H1 (cell line): ENCODE data around the gene CASTOR1. TPM values are rescaled to one million over a fixed set of nuclear protein-coding genes. Genes with fewer than 3 reads are reported as not detected.

Experiments used
- CTCF ChIA-PET: fragments of 300-600 bp; sonication (Branson Sonifier 250); formaldehyde crosslinking; loops from one replicate; lab custom pipeline; 2021; ENCODE audit not compliant: partially characterized antibody; lab: Charles Lee
- POLR2A ChIA-PET: fragments of 300-600 bp; sonication (Branson Sonifier 250); formaldehyde crosslinking; loops from one replicate; lab custom pipeline; 2021; ENCODE audit warnings: inconsistent platforms; ENCODE audit not compliant: partially characterized antibody; lab: Charles Lee
- DNase-seq, 2 experiments: peaks; one replicate each; pipeline versions ENCODE4 v3.0.0 to v3.0.0-alpha.2; 2010 to 2022; ENCODE audit warnings: low spot score in 2 of 2, low read depth in 1 of 2, mixed read lengths in 1 of 2
- FAIRE-seq: peaks from 2 replicates; lab custom pipeline; 2011; peaks lifted over from hg19 to GRCh38; lab: Jason Lieb, UNC
- H2AFZ ChIP-seq: 2 replicates; pipeline ENCODE4 v1.8.1; 2012; ENCODE audit warnings: low read length, inconsistent platforms
- H2AK5ac ChIP-seq: 2 replicates; pipeline ENCODE4 v1.6.1; 2013; ENCODE audit warnings: low read depth, low read length
- H2BK120ac ChIP-seq: replicated peaks from 2 replicates; pipeline ENCODE3; 2013; ENCODE audit warnings: low read depth, low read length, inconsistent platforms
- H2BK12ac ChIP-seq: 2 replicates; pipeline ENCODE4 v1.6.1; 2013; ENCODE audit warnings: low read depth, low read length
- H2BK15ac ChIP-seq: 2 replicates; pipeline ENCODE4 v1.6.1; 2013; ENCODE audit warnings: low read length
- H2BK20ac ChIP-seq: 2 replicates; pipeline ENCODE4 v1.6.1; 2013; ENCODE audit warnings: low read length
- H2BK5ac ChIP-seq: 2 replicates; pipeline ENCODE4 v1.6.1; 2013; ENCODE audit warnings: low read depth, low read length
- H3K14ac ChIP-seq: 2 replicates; pipeline ENCODE4 v1.6.1; 2013; ENCODE audit warnings: inconsistent platforms; ENCODE audit not compliant: insufficient read length
- H3K18ac ChIP-seq: 2 replicates; pipeline ENCODE4 v1.6.1; 2013; ENCODE audit warnings: low read length; ENCODE audit errors: extremely low read depth
- H3K23ac ChIP-seq: 2 replicates; pipeline ENCODE4 v1.6.1; 2013; ENCODE audit warnings: inconsistent platforms; ENCODE audit not compliant: insufficient read length
- H3K23me2 ChIP-seq: 2 replicates; pipeline ENCODE4 v1.6.1; 2013; ENCODE audit warnings: low read depth, low read length
- H3K27ac ChIP-seq: 2 replicates; pipeline ENCODE4 v1.6.1; 2011; ENCODE audit warnings: low read depth, low read length, inconsistent platforms
- H3K27me3 ChIP-seq, 4 experiments: replicated peaks in 1 of 4; 1 replicate in 1 of 4; 2 replicates in 3 of 4; pipeline versions ENCODE4 v1.6.1 to v1.8.1; 2011 to 2013; ENCODE audit warnings: low read length in 3 of 4, mild to moderate bottlenecking in 3 of 4, inconsistent platforms in 2 of 4, mixed read lengths in 2 of 4, moderate library complexity in 1 of 4; ENCODE audit not compliant: control insufficient read depth in 3 of 4, insufficient read depth in 3 of 4; ENCODE audit errors: extremely low read depth in 1 of 4
- H3K36me3 ChIP-seq, 4 experiments: 2 replicates each; pipeline versions ENCODE4 v1.6.1 to v1.8.1; 2011 to 2013; ENCODE audit warnings: mild to moderate bottlenecking in 4 of 4, low read length in 3 of 4, moderate library complexity in 2 of 4, control low read depth in 1 of 4, inconsistent platforms in 1 of 4; ENCODE audit not compliant: insufficient read depth in 4 of 4, control insufficient read depth in 2 of 4
- H3K4ac ChIP-seq: replicated peaks from 2 replicates; pipeline ENCODE3; 2013; ENCODE audit warnings: low read length, low read depth, mixed read lengths, inconsistent platforms; ENCODE audit not compliant: insufficient read length
- H3K4me1 ChIP-seq, 4 experiments: replicated peaks in 1 of 4; 1 replicate in 1 of 4; 2 replicates in 3 of 4; pipeline versions ENCODE4 v1.6.1 to v1.8.1; 2011 to 2013; ENCODE audit warnings: low read length in 3 of 4, inconsistent platforms in 2 of 4, mixed read lengths in 1 of 4; ENCODE audit not compliant: insufficient read depth in 4 of 4, control insufficient read depth in 3 of 4
- H3K4me2 ChIP-seq, 2 experiments: 2 replicates each; pipeline versions ENCODE4 v1.6.1 to v1.8.1; 2011 to 2013; ENCODE audit warnings: low read depth in 2 of 2, low read length in 2 of 2, control low read depth in 1 of 2, inconsistent platforms in 1 of 2, mild to moderate bottlenecking in 1 of 2; ENCODE audit not compliant: insufficient read depth in 1 of 2
- H3K4me3 ChIP-seq, 4 experiments: fragments of 200-600, 300-600 bp in 1 of 4; sonication (generic), shearing (Covaris generic), sonication (Bioruptor Twin) in 1 of 4; 2 replicates each; pipeline versions ENCODE4 v1.5.1 to v1.8.1; 2011 to 2016; ENCODE audit warnings: low read length in 4 of 4, low read depth in 3 of 4, control low read depth in 2 of 4, inconsistent platforms in 2 of 4, mild to moderate bottlenecking in 2 of 4, mixed read lengths in 1 of 4, moderate library complexity in 1 of 4; ENCODE audit not compliant: insufficient read depth in 2 of 4; ENCODE audit errors: extremely low read depth in 1 of 4
- H3K56ac ChIP-seq: replicated peaks from 2 replicates; pipeline ENCODE3; 2013; ENCODE audit warnings: low read depth, mild to moderate bottlenecking, mixed read lengths, low read length, inconsistent platforms; ENCODE audit not compliant: insufficient read length
- H3K79me1 ChIP-seq: 2 replicates; pipeline ENCODE4 v1.6.1; 2013; ENCODE audit warnings: low read depth, low read length, control low read depth
- H3K79me2 ChIP-seq, 2 experiments: 2 replicates each; pipeline versions ENCODE4 v1.6.1 to v1.8.1; 2012 to 2013; ENCODE audit warnings: low read length in 2 of 2, mild to moderate bottlenecking in 2 of 2, inconsistent platforms in 1 of 2; ENCODE audit not compliant: insufficient read depth in 2 of 2, control insufficient read depth in 1 of 2
- H3K9ac ChIP-seq, 4 experiments: replicated peaks in 1 of 4; 1 replicate in 1 of 4; 2 replicates in 3 of 4; pipeline versions ENCODE4 v1.6.1 to v1.8.1; 2011 to 2013; ENCODE audit warnings: low read depth in 3 of 4, low read length in 3 of 4, control low read depth in 2 of 4, mild to moderate bottlenecking in 2 of 4, moderate library complexity in 2 of 4, inconsistent platforms in 1 of 4; ENCODE audit errors: extremely low read depth in 1 of 4
- H3K9me3 ChIP-seq, 2 experiments: 2 replicates each; pipeline versions ENCODE4 v1.6.1 to v1.8.1; 2012 to 2013; ENCODE audit warnings: mild to moderate bottlenecking in 2 of 2, moderate library complexity in 2 of 2, control low read depth in 1 of 2, inconsistent platforms in 1 of 2, low read depth in 1 of 2, low read length in 1 of 2, mixed read lengths in 1 of 2; ENCODE audit not compliant: insufficient read depth in 2 of 2
- H4K20me1 ChIP-seq, 2 experiments: replicated peaks in 1 of 2; 2 replicates each; pipeline versions ENCODE3 to v1.8.1; 2011 to 2013; ENCODE audit warnings: inconsistent platforms in 2 of 2, low read length in 2 of 2, mild to moderate bottlenecking in 1 of 2; ENCODE audit not compliant: insufficient read depth in 2 of 2, control insufficient read depth in 1 of 2
- H4K5ac ChIP-seq: 2 replicates; pipeline ENCODE4 v1.6.1; 2013; ENCODE audit warnings: low read length, low read depth, mixed read lengths, inconsistent platforms; ENCODE audit not compliant: insufficient read length
- H4K8ac ChIP-seq: 2 replicates; pipeline ENCODE4 v1.8.0; 2013; ENCODE audit warnings: mild to moderate bottlenecking, moderate library complexity, low read length, inconsistent platforms; ENCODE audit not compliant: insufficient read depth; ENCODE audit errors: extremely low read depth
- H4K91ac ChIP-seq: replicated peaks from 2 replicates; pipeline ENCODE3; 2013; ENCODE audit warnings: low read length, mixed read lengths, inconsistent platforms; ENCODE audit not compliant: insufficient read length
- BRCA1 ChIP-seq: IDR thresholded peaks from 2 replicates; pipeline ENCODE4 v1.6.1; 2012; ENCODE audit warnings: low read depth, low read length, improper control_type of control experiment
- CTCF ChIP-seq, 3 experiments: IDR thresholded peaks; 1 replicate in 2 of 3; 2 replicates in 1 of 3; pipeline versions ENCODE4 v1.5.1 to v1.6.1; 2011; ENCODE audit warnings: low read length in 3 of 3, mild to moderate bottlenecking in 3 of 3, inconsistent platforms in 2 of 3, low read depth in 1 of 3, moderate library complexity in 1 of 3; ENCODE audit not compliant: insufficient read depth in 1 of 3; ENCODE audit errors: control extremely low read depth in 1 of 3
- EP300 ChIP-seq, 2 experiments: IDR thresholded peaks; 1 replicate in 1 of 2; 2 replicates in 1 of 2; pipeline ENCODE4 v1.6.1; 2011 to 2012; ENCODE audit warnings: low read depth in 2 of 2, low read length in 2 of 2, mild to moderate bottlenecking in 2 of 2, borderline replicate concordance in 1 of 2, inconsistent platforms in 1 of 2, moderate library complexity in 1 of 2
- HDAC2 ChIP-seq, 2 experiments: fragments of 300-600 bp in 1 of 2; sonication (generic) in 1 of 2; IDR thresholded peaks; 2 replicates each; pipeline ENCODE4 v1.6.1; 2011 to 2012; ENCODE audit warnings: low read depth in 2 of 2, low read length in 2 of 2, mild to moderate bottlenecking in 2 of 2, moderate library complexity in 2 of 2, borderline replicate concordance in 1 of 2, inconsistent platforms in 1 of 2
- PHF8 ChIP-seq: fragments of 200-600 bp; sonication (generic); conservative IDR thresholded peaks from 2 replicates; pipeline ENCODE4 v1.7.1; 2012; ENCODE audit warnings: low read depth, mild to moderate bottlenecking, inconsistent platforms, low read length, moderate library complexity
- TAF1 ChIP-seq: IDR thresholded peaks from 2 replicates; pipeline ENCODE4 v1.6.1; 2011; ENCODE audit warnings: mild to moderate bottlenecking, low read depth, low read length
- YY1 ChIP-seq: IDR thresholded peaks from 2 replicates; pipeline ENCODE4 v1.6.1; 2011; ENCODE audit warnings: low read depth, mild to moderate bottlenecking, low read length
- ZNF274 ChIP-seq: IDR thresholded peaks from 2 replicates; pipeline ENCODE4 v1.7.0; 2012; ENCODE audit warnings: low read length, borderline replicate concordance; ENCODE audit errors: extremely low read depth
- WGBS, 2 experiments: shearing (Covaris generic) in 1 of 2; methylation state at CpG; one replicate each; pipeline versions ENCODE4 v1.1.6 to v1.1.7; 2013 to 2015; ENCODE audit warnings: low lambda C conversion rate in 2 of 2, mixed read lengths in 2 of 2, inconsistent platforms in 1 of 2, low coverage in 1 of 2, missing lambda C conversion rate in 1 of 2; ENCODE audit not compliant: insufficient replicate concordance in 2 of 2, insufficient coverage in 1 of 2, insufficient read length in 1 of 2; ENCODE audit errors: extremely low coverage in 1 of 2, missing lambda C conversion rate in 1 of 2; 5-methylcytosine and 5-hydroxymethylcytosine counted together
- polyA plus RNA-seq, 7 experiments: library from polyadenylated mRNA; depleted of rRNA in 3 of 7; stranded (reverse) in 5 of 7; unstranded in 2 of 7; fragments of >200 nt in 5 of 7; fragments of 200-250 nt in 2 of 7; gene quantifications; 1 replicate in 5 of 7; 2 replicates in 1 of 7; 4 replicates in 1 of 7; pipeline versions ENCODE4 v1.2.1 to v1.2.3, GENCODE V29; 2011 to 2013; ENCODE audit warnings: missing spikeins in 2 of 7, mixed read lengths in 2 of 7
- total RNA-seq: library from RNA; stranded (reverse); fragmentation: NEBNext Ultra II Directional; extraction: Animal tissue kit (Norgen Biotek cat#: 25700); gene quantifications from 2 replicates; pipeline ENCODE4 v1.2.1, GENCODE V29; 2021

CASTOR1 gene
- total and polyA plus RNA-seq, 2 of the 8 experiments (the other 6 are each of a cell fraction or from before 2014, with no cell fraction given), result 10.3 to 36.0 TPM

- no peak overlapping the region for H2BK120ac ChIP-seq
- H3K79me1 ChIP-seq, result no peaks in the 10 kb centered on the region
- peak overlapping the region in 1 of 4 experiments; percentile 69; a peak in 2 of 8 replicates for H3K4me3 ChIP-seq
- CTCF ChIA-PET, result interaction anchor here (0.6 to 9.1 kb wide), 44 partner anchors 9 to 695 kb away, joined by 3 to 203 read pairs (median 4); partner anchors contain the start of genes CCDC157, RNF215, SF3A1 and TBC1D10A
- H4K91ac ChIP-seq, result no peak overlapping the region
- H3K4me2 ChIP-seq, result peak overlapping the region; percentile 82 to 95
- no peak overlapping the region for H3K9ac ChIP-seq
- H3K4ac ChIP-seq, result no peak overlapping the region
- H2AFZ ChIP-seq, result no peak overlapping the region
- H4K8ac ChIP-seq, result no peak overlapping the region
- H4K20me1 ChIP-seq, result peaks cover 0 to 4% of the 10 kb centered on the region in 2 experiments
- no peak overlapping the region for H2BK5ac ChIP-seq
- H3K79me2 ChIP-seq, result no peaks in the 10 kb centered on the region
- H3K14ac ChIP-seq, result no peak overlapping the region
- no peaks in the 10 kb centered on the region for H3K9me3 ChIP-seq
- no peak overlapping the region for H3K23ac ChIP-seq
- no peak overlapping the region for H3K56ac ChIP-seq
- H3K4me1 ChIP-seq, result peaks cover 0 to 19% (median 14%) of the 10 kb centered on the region in 4 experiments; a peak in 6 of 7 replicates
- FAIRE-seq (peak; percentile 94), DNase-seq (peak; percentile 87)
- H3K27me3 ChIP-seq, result no peaks in the 10 kb centered on the region
- peak overlapping the region; percentile 10; the same call in 1 of the 2 replicates for H2BK12ac ChIP-seq
- H2BK15ac ChIP-seq, result no peak overlapping the region
- 30% methylated on average over 4 of the region's 5 CpGs; no CpG with 5 or more reads in 1 of the 2 experiments for WGBS, 2 experiments
- no peaks in the 10 kb centered on the region for H3K36me3 ChIP-seq
- H3K27ac ChIP-seq, result no peak overlapping the region
- H2BK20ac ChIP-seq, result no peak overlapping the region
- no peak overlapping the region for H4K5ac ChIP-seq
- POLR2A ChIA-PET, result interaction anchor here (0.7 to 3.8 kb wide), 8 partner anchors 9 to 137 kb away, joined by 3 to 17 read pairs (median 4); partner anchors contain the start of genes CCDC157, MTFP1, SF3A1 and TBC1D10A
- H2AK5ac ChIP-seq, result no peak overlapping the region
- no peak overlapping the region for H3K18ac ChIP-seq
- H3K23me2 ChIP-seq, result peaks cover 12% of the 10 kb centered on the region; the same call in 1 of the 2 replicates
- TF ChIP-seq ZNF274 (no peak), BRCA1 (no peak), YY1 (peak; percentile 50; the same call in 1 of the 2 replicates), TAF1 (no peak), PHF8 (no peak), CTCF (IDR thresholded peaks at IDR 0.05; ENCODE audit: control extremely low read depth in 1 of 3, insufficient read depth in 1 of 3, low read depth in 1 of 3, low read length in 3 of 3) (peak; percentile 48 to 74 (median 62)), EP300 (IDR thresholded peaks at IDR 0.05; ENCODE audit: borderline replicate concordance in 1 of 2, low read depth in 2 of 2, low read length in 2 of 2) (peak in 1 of 2 experiments; percentile 3; a peak in 1 of 3 replicates), HDAC2 (IDR thresholded peaks at IDR 0.05; ENCODE audit: borderline replicate concordance in 1 of 2, low read depth in 2 of 2, low read length in 2 of 2) (peak; percentile 64 to 73; a peak in 2 of 4 replicates)
Measured at GRCh38 chr22:30287648-30288418, 1.5 kb downstream of the CASTOR1 start.
